Retinal pigment epithelial cell (primary cell): Measurements from ENCODE around the gene ZCCHC9.

Source experiments
- DNase-seq: peaks from one replicate; pipeline ENCODE4 v3.0.0-alpha.2; 2010; ENCODE audit warnings: low read depth
- H3K4me3 ChIP-seq: 2 replicates; pipeline ENCODE4 v1.5.1; 2011; ENCODE audit warnings: mild to moderate bottlenecking, low read length, control low read depth, moderate library complexity
- TF ChIP-seq, protein P1 (sequence below): conservative IDR thresholded peaks from 2 replicates; pipeline ENCODE4 v1.5.1; 2011; ENCODE audit warnings: low read depth, low read length, control low read depth, inconsistent platforms

Gene ZCCHC9

DNA sequence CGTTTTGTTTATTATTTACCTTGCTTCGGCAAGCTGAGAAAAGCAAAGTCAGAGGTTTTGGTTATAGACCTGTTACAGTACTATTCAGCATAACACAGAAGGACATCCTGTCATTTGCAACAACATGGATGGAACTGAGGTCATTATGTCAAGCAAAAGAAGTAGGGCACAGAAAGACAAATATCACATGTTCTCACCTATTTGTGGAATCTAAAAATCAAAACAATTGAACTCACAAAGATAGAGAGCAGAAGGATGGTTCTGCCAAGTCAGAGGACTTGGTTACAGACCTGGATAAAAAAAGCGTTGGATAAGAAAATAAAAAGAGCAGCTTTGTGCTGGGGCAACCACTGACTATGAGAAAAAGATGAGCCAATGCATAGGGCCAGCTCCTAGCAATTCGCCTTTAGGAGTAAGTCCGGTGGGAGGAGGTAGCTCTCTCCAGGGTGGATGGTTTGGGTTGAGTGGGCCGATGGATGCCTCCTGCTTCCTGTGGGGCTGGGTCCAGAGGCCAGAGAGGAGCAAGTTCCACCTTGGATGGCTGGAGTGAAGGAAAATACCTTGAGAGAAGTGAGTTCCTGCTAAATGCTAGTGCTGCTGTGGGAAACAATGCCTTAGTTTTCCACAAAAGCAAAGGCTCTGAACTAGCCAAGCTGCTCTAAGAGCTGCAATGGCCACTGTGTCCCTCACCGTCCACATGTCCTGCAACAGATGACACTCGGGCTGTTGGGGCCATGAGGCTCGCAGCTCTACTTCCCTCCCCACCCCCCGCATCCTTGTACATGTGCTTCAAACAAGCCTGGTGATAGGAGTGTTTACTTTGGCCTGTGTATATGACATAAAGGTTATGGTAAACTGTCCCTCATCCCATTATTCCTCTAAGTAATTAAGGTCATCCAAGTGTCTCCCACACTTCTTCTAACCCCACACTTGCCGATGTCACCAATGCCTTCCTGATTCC lies 54.2 kb downstream of the ZCCHC9 start:
- no peak for DNase-seq
- TF ChIP-seq, protein P1, sequence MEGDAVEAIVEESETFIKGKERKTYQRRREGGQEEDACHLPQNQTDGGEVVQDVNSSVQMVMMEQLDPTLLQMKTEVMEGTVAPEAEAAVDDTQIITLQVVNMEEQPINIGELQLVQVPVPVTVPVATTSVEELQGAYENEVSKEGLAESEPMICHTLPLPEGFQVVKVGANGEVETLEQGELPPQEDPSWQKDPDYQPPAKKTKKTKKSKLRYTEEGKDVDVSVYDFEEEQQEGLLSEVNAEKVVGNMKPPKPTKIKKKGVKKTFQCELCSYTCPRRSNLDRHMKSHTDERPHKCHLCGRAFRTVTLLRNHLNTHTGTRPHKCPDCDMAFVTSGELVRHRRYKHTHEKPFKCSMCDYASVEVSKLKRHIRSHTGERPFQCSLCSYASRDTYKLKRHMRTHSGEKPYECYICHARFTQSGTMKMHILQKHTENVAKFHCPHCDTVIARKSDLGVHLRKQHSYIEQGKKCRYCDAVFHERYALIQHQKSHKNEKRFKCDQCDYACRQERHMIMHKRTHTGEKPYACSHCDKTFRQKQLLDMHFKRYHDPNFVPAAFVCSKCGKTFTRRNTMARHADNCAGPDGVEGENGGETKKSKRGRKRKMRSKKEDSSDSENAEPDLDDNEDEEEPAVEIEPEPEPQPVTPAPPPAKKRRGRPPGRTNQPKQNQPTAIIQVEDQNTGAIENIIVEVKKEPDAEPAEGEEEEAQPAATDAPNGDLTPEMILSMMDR: no peak
- no peak overlapping the region for H3K4me3 ChIP-seq

- no peak for DNase-seq
- H3K4me3 ChIP-seq: no peak overlapping the region
- TF ChIP-seq, protein P1: no peak
These were observed 57.7 kb downstream of the ZCCHC9 start for GRCh38 chr5:81359108-81359507.

GRCh38 chr5:81359881-81360280 lies 58.5 kb downstream of the ZCCHC9 start:
- no peak overlapping the region for H3K4me3 ChIP-seq
- TF ChIP-seq, protein P1: no peak
- no peak for DNase-seq

DNA sequence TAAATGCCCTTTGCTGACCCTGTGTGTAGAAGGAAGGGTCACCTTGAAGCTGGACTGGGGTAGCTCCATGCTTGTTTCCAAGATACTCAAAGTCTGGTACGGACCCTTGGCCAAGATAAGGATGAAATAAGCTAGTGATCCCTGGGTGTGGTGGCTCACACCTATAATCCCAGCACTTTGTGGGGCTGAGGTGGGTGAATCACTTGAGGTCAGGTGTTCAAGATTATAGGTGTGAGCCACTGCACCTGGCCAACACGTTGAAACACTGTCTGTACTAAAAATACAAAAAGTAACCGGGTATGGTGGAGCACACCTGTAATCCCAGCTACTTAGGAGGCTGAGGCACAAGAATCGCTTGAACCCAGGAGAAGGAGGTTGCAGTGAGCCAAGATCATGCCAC lies 59.3 kb downstream of the ZCCHC9 start:
- TF ChIP-seq, protein P1: no peak

GRCh38 chr5:81361600-81361999 lies 60.2 kb downstream of the ZCCHC9 start:
- H3K4me3 ChIP-seq: no peak overlapping the region
- TF ChIP-seq, protein P1: no peak
- DNase-seq: no peak

More for the DNA sequence above, 59.3 kb downstream of the ZCCHC9 start:
- H3K4me3 ChIP-seq: no peak overlapping the region
- no peak for DNase-seq
